ENCODE results near the gene C19orf67.
A peak's percentile ranks its signal among the peaks of the same experiment; 100 is the strongest.

The C19orf67 gene

GRCh38 chr19:14085309-14085995 lies at the start of gene C19orf67:
TSS of gene C19orf67 (minus strand) at chr19:14085783. CDS start at chr19:14085627, 156 bp downstream.
- DNase-seq: no peak

DNA sequence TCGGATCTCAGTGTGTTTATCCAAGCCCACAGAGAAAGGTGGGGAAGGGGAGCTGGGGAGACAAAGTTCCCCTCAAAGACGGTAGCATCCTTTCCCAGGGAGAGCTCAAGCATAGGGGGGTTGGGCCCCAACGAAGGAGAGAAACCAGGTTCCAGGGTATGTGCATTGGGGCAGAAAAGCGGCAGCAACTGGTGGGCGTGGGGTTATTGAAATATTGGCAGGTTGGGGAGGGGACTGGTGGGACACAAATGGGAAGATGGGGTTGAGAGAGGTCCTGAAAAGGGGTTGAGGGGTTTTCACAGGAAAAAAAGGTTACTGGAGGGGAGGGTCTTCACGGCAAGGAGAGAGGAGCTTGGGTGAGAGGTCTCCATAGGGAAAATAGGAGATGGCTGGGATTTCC lies 49.8 kb upstream of the C19orf67 start:
- no peak for DNase-seq

GRCh38 chr19:14127929-14128509 lies 42.4 kb upstream of the C19orf67 start:
- DNase-seq: no peak

- no peak for DNase-seq
These were observed 41.6 kb upstream of the C19orf67 start for GRCh38 chr19:14127176-14127575.

DNA sequence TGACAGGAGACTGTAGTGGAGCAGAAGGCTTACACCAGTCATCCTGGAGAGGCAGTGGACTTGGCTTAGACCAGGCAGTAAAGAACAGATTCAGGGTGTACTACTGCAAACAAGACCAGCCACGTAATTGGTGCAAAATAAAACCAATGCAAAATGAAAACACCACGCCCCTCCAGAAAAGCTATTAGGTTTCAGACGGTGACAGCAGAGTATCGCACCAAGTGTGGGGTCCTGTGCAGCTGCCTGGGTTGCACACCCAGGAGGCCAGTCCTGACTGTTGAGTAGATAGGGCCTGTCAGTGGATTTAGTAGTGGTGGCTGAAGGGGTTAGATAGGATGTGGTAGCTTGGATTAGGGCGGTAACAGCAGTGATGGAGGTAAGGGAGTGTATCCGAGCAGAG lies 37.3 kb upstream of the C19orf67 start:
- no peak for DNase-seq

GRCh38 chr19:14120497-14120780 lies 34.9 kb upstream of the C19orf67 start:
- no peak for DNase-seq

GRCh38 chr19:14119644-14120496 lies 34.3 kb upstream of the C19orf67 start:
- DNase-seq: no peak

GRCh38 chr19:14119146-14119545 lies 33.6 kb upstream of the C19orf67 start:
- DNase-seq: no peak

DNA sequence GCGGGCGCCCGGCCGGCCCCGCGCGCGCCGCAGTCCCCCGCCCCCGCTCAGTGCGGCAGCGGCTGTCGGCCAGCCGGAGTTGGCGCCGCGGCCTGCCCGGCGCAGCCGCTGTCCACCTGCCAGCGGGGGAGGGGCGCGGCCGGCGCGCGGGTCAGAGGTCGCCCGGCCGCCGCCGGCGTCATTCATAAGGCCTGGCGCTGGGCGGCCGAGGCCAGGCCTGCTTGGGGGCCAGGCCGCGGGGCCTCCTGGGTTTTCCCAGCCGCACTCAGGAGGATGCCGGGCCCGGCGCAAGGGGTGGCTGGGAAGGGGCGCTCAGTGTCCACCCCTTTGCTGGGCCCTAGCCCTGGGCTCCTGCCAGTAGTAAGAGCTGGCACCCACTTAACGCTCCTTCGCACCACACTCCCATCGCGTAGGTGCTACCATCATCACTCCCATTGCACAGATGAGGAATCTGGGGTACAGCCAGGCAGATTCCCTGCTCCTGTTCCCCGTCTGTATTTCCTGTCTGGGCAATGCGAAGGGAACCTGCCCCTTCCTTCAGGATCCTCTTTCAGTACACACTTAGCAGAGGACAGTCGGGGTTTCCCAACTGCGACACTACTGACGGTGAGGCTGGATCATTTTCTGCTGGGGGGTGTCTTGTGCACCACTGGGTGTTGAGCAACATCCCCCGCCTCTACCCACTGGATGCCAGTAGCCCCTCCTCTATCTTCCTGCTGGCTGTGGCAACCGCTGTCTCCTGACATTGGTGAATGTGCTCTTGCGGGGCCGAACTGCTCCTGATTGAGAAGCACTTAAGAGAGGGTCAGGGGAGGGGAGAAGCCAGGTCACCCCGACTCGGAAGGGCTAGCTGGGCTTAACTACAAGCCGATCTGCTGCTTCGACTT lies 32.8 kb upstream of the C19orf67 start:
- peak; percentile 77 for DNase-seq

DNA sequence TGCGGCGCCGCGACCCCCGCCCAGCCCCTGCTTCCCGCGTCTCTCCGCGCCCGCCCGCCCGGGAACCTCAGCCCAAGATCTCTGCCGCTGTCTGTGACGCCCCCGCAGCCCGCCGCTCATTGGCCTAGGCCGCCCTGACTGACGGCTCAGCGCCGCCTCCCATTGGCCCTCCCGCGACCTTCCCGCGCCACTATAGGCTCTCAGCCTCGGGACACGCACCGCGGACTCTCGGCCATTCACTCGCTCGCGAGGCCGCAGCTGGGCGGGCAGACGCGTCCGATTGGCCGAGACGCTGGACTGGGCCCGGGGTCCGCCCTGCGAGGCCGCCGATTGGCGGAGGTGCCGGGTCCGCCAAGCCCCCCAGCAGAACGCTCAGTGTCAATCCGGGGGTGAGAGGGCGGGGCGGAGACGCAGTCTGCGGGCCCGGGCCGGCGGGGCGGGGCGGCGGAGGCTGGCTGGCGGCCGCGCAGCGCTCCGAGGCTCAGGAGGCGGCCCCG lies 32.1 kb upstream of the C19orf67 start, which contains the start of gene PRKACA:
TSS of gene PRKACA (minus strand) at position 95 of the 497 bp plus-strand sequence. CDS start 215 bp downstream, outside the sequence.
- DNase-seq: peak; percentile 100

GRCh38 chr19:14116918-14117578 lies 31.5 kb upstream of the C19orf67 start:
- DNase-seq: peak; percentile 59

DNA sequence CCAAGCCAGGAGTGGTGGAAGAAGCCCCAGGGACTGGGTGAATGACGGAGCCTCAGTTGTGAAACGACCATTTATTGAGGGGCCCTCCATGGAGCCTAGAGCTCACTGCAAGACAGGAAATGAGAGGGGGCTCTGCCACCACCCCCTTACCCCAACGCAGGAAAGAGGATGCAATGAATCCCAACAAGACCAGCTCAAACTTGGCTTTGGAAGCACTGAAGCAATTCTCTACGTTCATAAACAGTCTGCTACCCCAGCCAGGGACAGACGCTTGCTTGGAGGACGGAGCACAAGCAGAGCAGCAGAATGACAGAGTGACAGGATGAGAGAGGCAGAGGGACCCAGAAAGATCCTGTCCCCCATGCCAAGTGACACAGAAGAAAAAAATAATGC lies 30.9 kb upstream of the C19orf67 start:
- DNase-seq: no peak

GRCh38 chr19:14115756-14116155 lies 30.2 kb upstream of the C19orf67 start:
- DNase-seq: no peak

GRCh38 chr19:14114854-14115253 lies 29.3 kb upstream of the C19orf67 start:
- DNase-seq: no peak

DNA sequence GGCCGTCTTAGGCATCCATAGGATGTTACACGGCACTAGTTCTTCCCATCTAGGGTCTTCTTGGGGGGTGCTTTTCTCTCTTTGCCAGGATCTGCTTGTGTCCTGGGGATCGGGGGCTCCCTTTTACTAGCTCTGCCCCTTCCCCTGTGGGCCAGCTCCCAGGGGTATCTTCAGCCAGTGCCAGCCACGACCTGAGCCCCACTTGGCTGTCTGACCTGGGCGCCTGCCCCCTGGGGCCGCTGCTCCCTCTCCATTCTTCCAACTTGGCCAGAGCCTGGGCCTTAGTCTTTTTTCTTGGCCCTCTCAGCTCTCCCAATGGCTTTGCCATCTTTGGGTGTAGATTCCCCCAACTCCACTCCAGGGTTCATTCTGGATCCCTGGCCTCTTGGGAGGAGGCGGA lies 28.9 kb upstream of the C19orf67 start:
- no peak for DNase-seq

- no peak for DNase-seq
These were observed 28.3 kb upstream of the C19orf67 start for GRCh38 chr19:14113762-14114414.

GRCh38 chr19:14112809-14113385 lies 27.3 kb upstream of the C19orf67 start:
- no peak for DNase-seq

DNA sequence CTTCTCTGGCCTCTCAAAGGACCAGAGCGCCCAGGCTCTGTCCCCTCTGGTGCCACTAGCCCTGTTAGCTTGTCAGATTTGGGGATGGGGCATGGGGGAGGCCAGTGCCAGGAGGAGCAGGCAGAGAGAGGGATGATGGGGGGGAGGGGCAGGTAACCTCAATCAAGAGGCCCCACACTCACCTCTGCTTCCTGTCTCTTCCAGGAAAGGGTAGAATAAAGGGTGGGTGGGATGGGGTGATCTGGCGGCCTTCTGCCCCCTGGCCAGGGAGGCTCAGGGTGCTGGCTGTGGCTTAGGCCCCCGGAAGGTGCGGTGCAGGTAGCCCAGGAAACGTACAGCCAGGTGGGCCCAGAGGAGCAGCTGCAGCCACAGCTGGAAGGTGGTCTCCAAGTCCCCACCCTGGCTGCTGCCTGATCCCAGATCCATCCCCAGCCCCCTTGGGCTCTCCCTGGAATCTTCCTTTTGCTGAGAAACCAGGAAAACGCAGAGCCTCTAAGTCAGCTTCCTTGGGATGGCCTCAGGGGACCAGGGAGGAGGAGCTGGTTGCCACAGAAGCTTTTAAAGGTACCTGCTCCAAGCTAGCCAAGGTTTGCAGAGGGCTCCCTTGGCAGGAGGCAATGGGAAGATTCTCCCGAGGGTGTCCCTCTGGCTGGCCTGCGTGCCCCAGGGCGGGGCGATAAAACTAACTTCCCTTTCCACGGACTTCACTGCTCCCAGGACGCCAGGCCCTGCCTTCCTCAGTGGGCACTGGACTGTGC lies 26.6 kb upstream of the C19orf67 start:
- no peak for DNase-seq

GRCh38 chr19:14111486-14111885 lies 25.9 kb upstream of the C19orf67 start:
- no peak for DNase-seq

DNA sequence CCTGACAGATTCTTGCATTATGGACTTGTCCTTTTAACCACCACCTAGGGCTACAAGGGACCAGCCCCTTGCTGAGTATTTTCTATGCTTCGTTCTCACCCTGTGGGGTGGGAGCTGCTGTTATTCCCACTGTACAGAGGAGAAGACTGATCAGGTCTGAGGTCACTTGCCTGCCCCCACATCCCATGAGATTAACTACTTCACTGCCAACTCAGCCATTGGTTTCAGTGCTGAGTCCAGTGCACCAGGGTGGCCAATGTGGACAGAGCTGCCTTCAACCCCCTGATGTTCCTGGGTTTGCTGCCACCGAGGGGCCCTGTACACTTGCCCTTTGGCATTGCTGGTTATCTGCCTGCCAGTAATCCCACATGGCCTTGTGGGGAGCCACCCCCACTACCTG lies 25.1 kb upstream of the C19orf67 start:
- DNase-seq: no peak

Data from right hindlimb (tissue), 1 donor.